Measurements from ENCODE around the gene BLOC1S6. TPM values are rescaled to one million over a fixed set of nuclear protein-coding genes. Genes with fewer than 3 reads are reported as not detected.

BLOC1S6 gene
- total and polyA plus RNA-seq, 2 of the 8 experiments (the other 6 are each of a cell fraction or from before 2014, with no cell fraction given), result 4.5 to 28.8 TPM

DNA sequence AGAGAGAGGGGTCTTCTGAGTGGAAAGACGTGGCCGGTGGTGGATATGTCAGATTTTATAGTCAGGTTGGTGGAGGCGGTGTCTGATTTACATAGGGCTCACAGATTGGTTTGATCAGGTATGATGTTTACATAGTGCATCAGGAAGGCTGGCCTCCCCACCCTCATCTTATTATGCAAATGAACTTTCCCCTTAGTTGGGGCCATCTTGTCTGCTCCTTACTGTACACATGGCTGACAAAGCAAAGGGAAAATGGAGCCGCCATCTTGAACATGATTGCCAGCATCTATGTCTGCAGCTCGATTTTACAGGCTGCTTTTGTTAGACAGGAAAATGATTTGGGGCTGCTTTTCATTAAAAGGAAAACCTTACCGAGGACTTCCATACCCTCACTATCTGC is 67.6 kb downstream of the BLOC1S6 start:
- Histone ChIP-seq H3K79me2 (ENCODE audit: control insufficient read depth in 1 of 2, insufficient read depth in 2 of 2, low read length in 2 of 2) (no peaks in the 10 kb centered on the region), H3K23me2 (ENCODE audit: low read depth, low read length) (no peaks in the 10 kb centered on the region), H2BK12ac (ENCODE audit: low read depth, low read length) (no peak overlapping the region), H4K8ac (ENCODE audit: extremely low read depth, insufficient read depth, low read length) (no peak overlapping the region), H4K91ac (replicated peaks; ENCODE audit: insufficient read length, low read length) (no peak overlapping the region), H4K5ac (ENCODE audit: insufficient read length, low read depth, low read length) (no peak overlapping the region), H3K27me3 (replicated peaks in 1 of 4; ENCODE audit: control insufficient read depth in 3 of 4, extremely low read depth in 1 of 4, insufficient read depth in 3 of 4, low read length in 3 of 4) (no peaks in the 10 kb centered on the region; a peak in 1 of 7 replicates), H2AFZ (ENCODE audit: low read length) (no peak overlapping the region), H3K79me1 (ENCODE audit: low read depth, low read length) (no peaks in the 10 kb centered on the region), H2BK5ac (ENCODE audit: low read depth, low read length) (no peak overlapping the region), H3K9ac (replicated peaks in 1 of 4; ENCODE audit: extremely low read depth in 1 of 4, low read depth in 3 of 4, low read length in 3 of 4) (no peak overlapping the region), H3K4me3 (ENCODE audit: extremely low read depth in 1 of 4, insufficient read depth in 2 of 4, low read depth in 3 of 4, low read length in 4 of 4) (no peak overlapping the region), H3K14ac (ENCODE audit: insufficient read length) (no peak overlapping the region), H2AK5ac (ENCODE audit: low read depth, low read length) (no peak overlapping the region), H2BK120ac (replicated peaks; ENCODE audit: low read depth, low read length) (no peak overlapping the region), H3K4me2 (ENCODE audit: insufficient read depth in 1 of 2, low read depth in 2 of 2, low read length in 2 of 2) (no peak overlapping the region), H3K23ac (ENCODE audit: insufficient read length) (no peak overlapping the region), H3K56ac (replicated peaks; ENCODE audit: insufficient read length, low read depth, low read length) (no peak overlapping the region), H3K4ac (replicated peaks; ENCODE audit: insufficient read length, low read depth, low read length) (no peak overlapping the region), H4K20me1 (replicated peaks in 1 of 2; ENCODE audit: control insufficient read depth in 1 of 2, insufficient read depth in 2 of 2, low read length in 2 of 2) (no peaks in the 10 kb centered on the region), H3K36me3 (ENCODE audit: control insufficient read depth in 2 of 4, insufficient read depth in 4 of 4, low read length in 3 of 4) (no peaks in the 10 kb centered on the region), H2BK20ac (ENCODE audit: low read length) (no peak overlapping the region), H2BK15ac (ENCODE audit: low read length) (no peak overlapping the region), H3K9me3 (ENCODE audit: insufficient read depth in 2 of 2, low read depth in 1 of 2, low read length in 1 of 2) (peaks cover 0 to 2% of the 10 kb centered on the region in 2 experiments; a peak in 1 of 4 replicates), H3K18ac (ENCODE audit: extremely low read depth, low read length) (no peak overlapping the region), H3K27ac (ENCODE audit: low read depth, low read length) (no peak overlapping the region), H3K4me1 (replicated peaks in 1 of 4; ENCODE audit: control insufficient read depth in 3 of 4, insufficient read depth in 4 of 4, low read length in 3 of 4) (no peaks in the 10 kb centered on the region)
- ChIA-PET CTCF (ENCODE audit: partially characterized antibody) (no interaction called here), POLR2A (ENCODE audit: partially characterized antibody) (no interaction called here)
- DNase-seq (ENCODE audit: low read depth in 1 of 2, low spot score in 2 of 2) (no peak), FAIRE-seq (no peak)
- 93% methylated on average over 6 of the region's 6 CpGs; no CpG with 5 or more reads in 1 of the 2 experiments for WGBS, 2 experiments (ENCODE audit: extremely low coverage in 1 of 2, insufficient coverage in 1 of 2, insufficient read length in 1 of 2, insufficient replicate concordance in 2 of 2, low coverage in 1 of 2, low lambda C conversion rate in 2 of 2, missing lambda C conversion rate in 1 of 2)
- TF ChIP-seq CREB1 (IDR thresholded peaks at IDR 0.05), result no peak
- no peak for TF ChIP-seq RNF2 (IDR thresholded peaks at IDR 0.05; ENCODE audit: borderline replicate concordance, low read depth, low read length, missing control alignments, poor library complexity, severe bottlenecking)
- TF ChIP-seq KDM5A (IDR thresholded peaks at IDR 0.05; ENCODE audit: low read length), result no peak
- no peak for TF ChIP-seq POLR2AphosphoS5 (IDR thresholded peaks at IDR 0.05; ENCODE audit: low read depth, low read length)
- no peak for TF ChIP-seq NRF1 (IDR thresholded peaks at IDR 0.05; ENCODE audit: low read depth, low read length)
- TF ChIP-seq, protein P1, sequence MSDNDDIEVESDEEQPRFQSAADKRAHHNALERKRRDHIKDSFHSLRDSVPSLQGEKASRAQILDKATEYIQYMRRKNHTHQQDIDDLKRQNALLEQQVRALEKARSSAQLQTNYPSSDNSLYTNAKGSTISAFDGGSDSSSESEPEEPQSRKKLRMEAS (IDR thresholded peaks at IDR 0.05), result no peak
- no peak for TF ChIP-seq ZNF274 (IDR thresholded peaks at IDR 0.05; ENCODE audit: borderline replicate concordance, extremely low read depth, low read length)
- no peak for TF ChIP-seq RAD21 (IDR thresholded peaks at IDR 0.05 in 1 of 2, conservative IDR thresholded peaks at IDR 0.05 in 1 of 2; ENCODE audit: low read depth in 2 of 2, low read length in 2 of 2)
- no peak for TF ChIP-seq BCL11A (IDR thresholded peaks at IDR 0.05; ENCODE audit: low read depth in 2 of 2, low read length in 2 of 2)
- TF ChIP-seq HDAC2 (IDR thresholded peaks at IDR 0.05; ENCODE audit: borderline replicate concordance in 1 of 2, low read depth in 2 of 2, low read length in 2 of 2), result no peak
- TF ChIP-seq MAFK (IDR thresholded peaks at IDR 0.05; ENCODE audit: low read depth, low read length), result no peak
- TF ChIP-seq TAF1 (IDR thresholded peaks at IDR 0.05; ENCODE audit: low read depth, low read length), result no peak
- no peak for TF ChIP-seq RBBP5 (IDR thresholded peaks at IDR 0.05; ENCODE audit: borderline replicate concordance, low read depth, low read length)
- TF ChIP-seq HDAC6 (IDR thresholded peaks at IDR 0.05; ENCODE audit: low read depth, low read length), result no peak

Data from H1 (cell line).